K562 (cell line): ENCODE measurements around the gene ATP6V1F. TPM values are rescaled to one million over a fixed set of nuclear protein-coding genes. Genes with fewer than 3 reads are reported as not detected.
A peak's percentile ranks its signal among the peaks of the same experiment; 100 is the strongest.

Source experiments
- PTTG1 ChIP-seq: fragments of 450-650 bp; IDR thresholded peaks from 2 replicates; pipeline ENCODE4 v1.6.1; 2016; ENCODE audit warnings: low read depth, mild to moderate bottlenecking, missing genetic modification characterization, missing compliant biosample characterization
- RBM25 ChIP-seq: fragments of 200-400 bp; formaldehyde crosslinking; IDR thresholded peaks from 2 replicates; pipeline ENCODE4 v1.6.1; 2018; ENCODE audit warnings: low read length, low read depth, moderate library complexity; ENCODE audit not compliant: severe bottlenecking
- SIRT6 ChIP-seq: IDR thresholded peaks from one replicate; pipeline ENCODE4 v1.6.1; 2012; ENCODE audit warnings: low read depth, mild to moderate bottlenecking, control low read depth, inconsistent platforms, low read length, moderate library complexity
- SMAD4 ChIP-seq: fragments of 250-450 bp; sonication (Bioruptor Pico); conservative IDR thresholded peaks from 2 replicates; pipeline ENCODE4 v1.8.0; 2021; ENCODE audit warnings: inconsistent platforms, mild to moderate bottlenecking, moderate library complexity
- TOE1 ChIP-seq, 2 experiments: fragments of 450-650 bp in 1 of 2; sonication (generic) in 1 of 2; formaldehyde crosslinking in 1 of 2; IDR thresholded peaks; 2 replicates each; pipeline versions ENCODE4 v1.7.1 to v1.8.0; 2016 to 2022; ENCODE audit warnings: borderline replicate concordance in 2 of 2, mild to moderate bottlenecking in 2 of 2, antibody characterized with exemption in 1 of 2, inconsistent platforms in 1 of 2, low read depth in 1 of 2, missing genetic modification reagents in 1 of 2, moderate library complexity in 1 of 2
- ZFPM2 ChIP-seq: fragments of 250-450 bp; sonication (Bioruptor Pico); IDR thresholded peaks from 2 replicates; pipeline ENCODE4 v1.5.1; 2022; ENCODE audit warnings: mild to moderate bottlenecking
- ZNF324 ChIP-seq: fragments of 250-450 bp; sonication (Bioruptor Pico); IDR thresholded peaks from 2 replicates; pipeline ENCODE4 v1.4.0; 2020; ENCODE audit warnings: mild to moderate bottlenecking
- polyA plus RNA-seq, 8 experiments: library from polyadenylated mRNA; depleted of rRNA in 4 of 8; stranded (reverse) in 5 of 8; unstranded in 3 of 8; fragments of >200 nt; fragmentation: Nextera tagmentation in 2 of 8; fragmentation: Illumina TruSeq in 1 of 8; extraction: Ambion mirVana in 2 of 8; extraction: Trizol in 1 of 8; gene quantifications; 2 replicates each; pipeline versions ENCODE4 v1.2.1 to v1.2.3, GENCODE V29; 2011 to 2014; ENCODE audit warnings: inconsistent platforms in 1 of 8, missing spikeins in 1 of 8
- total RNA-seq, 7 experiments: library from RNA; depleted of rRNA in 6 of 7; stranded (reverse); fragments of >200 nt in 6 of 7; fragmentation: Illumina TruSeq in 2 of 7; extraction: Trizol in 2 of 7; gene quantifications; 2 replicates each; pipeline versions ENCODE4 v1.2.1 to v1.2.3, GENCODE V29; 2011 to 2021; ENCODE audit warnings: low replicate concordance in 1 of 7
- TF ChIP-seq, protein P1 (sequence below): fragments of 450-650 bp; IDR thresholded peaks from one replicate; pipeline ENCODE4 v1.6.1; 2018; ENCODE audit warnings: mild to moderate bottlenecking, moderate library complexity; ENCODE audit not compliant: partially characterized antibody
- TF ChIP-seq, protein P2 (sequence below): fragments of 250-450 bp; sonication (Bioruptor Pico); IDR thresholded peaks from 2 replicates; pipeline ENCODE4 v1.5.0; 2021
- TF ChIP-seq, protein P3 (sequence below): fragments of 450-650 bp; IDR thresholded peaks from 2 replicates; pipeline ENCODE4 v1.6.1; 2016
- TF ChIP-seq, protein P4 (sequence below): fragments of 200-800 bp; sonication (Bioruptor generic); IDR thresholded peaks from 2 replicates; pipeline ENCODE4 v1.6.1; 2017; ENCODE audit warnings: missing genetic modification characterization, missing compliant biosample characterization
- TF ChIP-seq, protein P5 (sequence below), 3 experiments: fragments of 200-800 bp in 1 of 3; sonication (Bioruptor generic) in 1 of 3; sonication (generic) in 1 of 3; formaldehyde crosslinking in 1 of 3; IDR thresholded peaks; 2 replicates each; pipeline versions ENCODE4 v1.6.1 to v1.8.0; 2016 to 2022; ENCODE audit warnings: mild to moderate bottlenecking in 2 of 3, missing compliant biosample characterization in 2 of 3, missing genetic modification characterization in 2 of 3, missing genetic modification reagents in 1 of 3
- TF ChIP-seq, protein P6 (sequence below): fragments of 450-650 bp; IDR thresholded peaks from 2 replicates; pipeline ENCODE4 v1.6.1; 2017; ENCODE audit warnings: antibody characterized with exemption, mild to moderate bottlenecking

Gene ATP6V1F
- total and polyA plus RNA-seq, 9 of the 15 experiments (the other 6 are each of a cell fraction or from before 2014, with no cell fraction given) = 206 to 1,123 (median 542) TPM

DNA sequence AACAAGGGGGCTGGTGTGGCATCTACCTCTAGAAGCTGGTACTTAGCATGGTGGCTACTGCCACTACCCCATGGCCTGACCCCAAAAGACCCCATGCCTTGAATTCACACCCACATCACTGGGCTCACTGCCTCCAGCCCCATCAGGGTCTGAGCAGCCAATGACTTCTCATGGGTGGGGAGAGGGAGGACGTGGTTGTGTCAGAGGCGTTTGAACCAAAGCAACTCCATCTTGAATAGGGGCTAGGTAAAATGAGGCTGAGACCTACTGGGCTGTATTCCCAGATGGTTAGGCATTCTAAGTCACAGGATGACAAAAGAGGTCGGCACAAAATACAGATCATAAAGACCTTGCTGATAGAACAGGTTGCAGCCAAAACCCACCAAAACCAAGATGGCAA lies 32.7 kb downstream of the ATP6V1F start (continued):
- TF ChIP-seq TOE1 (IDR thresholded peaks at IDR 0.05; ENCODE audit: borderline replicate concordance) = no peak
- no peak for TF ChIP-seq TOE1 (CRISPR knock-in tag; IDR thresholded peaks at IDR 0.05; ENCODE audit: borderline replicate concordance, low read depth)
- TF ChIP-seq, protein P1, sequence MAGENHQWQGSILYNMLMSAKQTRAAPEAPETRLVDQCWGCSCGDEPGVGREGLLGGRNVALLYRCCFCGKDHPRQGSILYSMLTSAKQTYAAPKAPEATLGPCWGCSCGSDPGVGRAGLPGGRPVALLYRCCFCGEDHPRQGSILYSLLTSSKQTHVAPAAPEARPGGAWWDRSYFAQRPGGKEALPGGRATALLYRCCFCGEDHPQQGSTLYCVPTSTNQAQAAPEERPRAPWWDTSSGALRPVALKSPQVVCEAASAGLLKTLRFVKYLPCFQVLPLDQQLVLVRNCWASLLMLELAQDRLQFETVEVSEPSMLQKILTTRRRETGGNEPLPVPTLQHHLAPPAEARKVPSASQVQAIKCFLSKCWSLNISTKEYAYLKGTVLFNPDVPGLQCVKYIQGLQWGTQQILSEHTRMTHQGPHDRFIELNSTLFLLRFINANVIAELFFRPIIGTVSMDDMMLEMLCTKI = no peak
- TF ChIP-seq, protein P2, sequence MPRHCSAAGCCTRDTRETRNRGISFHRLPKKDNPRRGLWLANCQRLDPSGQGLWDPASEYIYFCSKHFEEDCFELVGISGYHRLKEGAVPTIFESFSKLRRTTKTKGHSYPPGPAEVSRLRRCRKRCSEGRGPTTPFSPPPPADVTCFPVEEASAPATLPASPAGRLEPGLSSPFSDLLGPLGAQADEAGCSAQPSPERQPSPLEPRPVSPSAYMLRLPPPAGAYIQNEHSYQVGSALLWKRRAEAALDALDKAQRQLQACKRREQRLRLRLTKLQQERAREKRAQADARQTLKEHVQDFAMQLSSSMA (CRISPR knock-in tag) = no peak
- TF ChIP-seq ZFPM2 (CRISPR knock-in tag) = no peak
- TF ChIP-seq, protein P3, sequence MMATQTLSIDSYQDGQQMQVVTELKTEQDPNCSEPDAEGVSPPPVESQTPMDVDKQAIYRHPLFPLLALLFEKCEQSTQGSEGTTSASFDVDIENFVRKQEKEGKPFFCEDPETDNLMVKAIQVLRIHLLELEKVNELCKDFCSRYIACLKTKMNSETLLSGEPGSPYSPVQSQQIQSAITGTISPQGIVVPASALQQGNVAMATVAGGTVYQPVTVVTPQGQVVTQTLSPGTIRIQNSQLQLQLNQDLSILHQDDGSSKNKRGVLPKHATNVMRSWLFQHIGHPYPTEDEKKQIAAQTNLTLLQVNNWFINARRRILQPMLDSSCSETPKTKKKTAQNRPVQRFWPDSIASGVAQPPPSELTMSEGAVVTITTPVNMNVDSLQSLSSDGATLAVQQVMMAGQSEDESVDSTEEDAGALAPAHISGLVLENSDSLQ = no peak
- TF ChIP-seq, protein P4, sequence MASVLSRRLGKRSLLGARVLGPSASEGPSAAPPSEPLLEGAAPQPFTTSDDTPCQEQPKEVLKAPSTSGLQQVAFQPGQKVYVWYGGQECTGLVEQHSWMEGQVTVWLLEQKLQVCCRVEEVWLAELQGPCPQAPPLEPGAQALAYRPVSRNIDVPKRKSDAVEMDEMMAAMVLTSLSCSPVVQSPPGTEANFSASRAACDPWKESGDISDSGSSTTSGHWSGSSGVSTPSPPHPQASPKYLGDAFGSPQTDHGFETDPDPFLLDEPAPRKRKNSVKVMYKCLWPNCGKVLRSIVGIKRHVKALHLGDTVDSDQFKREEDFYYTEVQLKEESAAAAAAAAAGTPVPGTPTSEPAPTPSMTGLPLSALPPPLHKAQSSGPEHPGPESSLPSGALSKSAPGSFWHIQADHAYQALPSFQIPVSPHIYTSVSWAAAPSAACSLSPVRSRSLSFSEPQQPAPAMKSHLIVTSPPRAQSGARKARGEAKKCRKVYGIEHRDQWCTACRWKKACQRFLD = 0 out of 2 replicates have a peak, but pooled peaks have one; percentile 27
- TF ChIP-seq RBM25 = no peak
- no peak for TF ChIP-seq ZNF324 (CRISPR knock-in tag)
- no peak for TF ChIP-seq SIRT6
- TF ChIP-seq, protein P5, sequence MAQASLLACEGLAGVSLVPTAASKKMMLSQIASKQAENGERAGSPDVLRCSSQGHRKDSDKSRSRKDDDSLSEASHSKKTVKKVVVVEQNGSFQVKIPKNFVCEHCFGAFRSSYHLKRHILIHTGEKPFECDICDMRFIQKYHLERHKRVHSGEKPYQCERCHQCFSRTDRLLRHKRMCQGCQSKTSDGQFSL (CRISPR knock-in tag; IDR thresholded peaks at IDR 0.05) = no peak
- TF ChIP-seq, protein P5 (tag; IDR thresholded peaks at IDR 0.05) = no peak
- peak; percentile 62; the same call in 1 of the 2 replicates for TF ChIP-seq PTTG1 (tag)
- TF ChIP-seq SMAD4 (CRISPR knock-in tag) = 0 out of 2 replicates have a peak, but pooled peaks have one; percentile 21
- TF ChIP-seq, protein P6, sequence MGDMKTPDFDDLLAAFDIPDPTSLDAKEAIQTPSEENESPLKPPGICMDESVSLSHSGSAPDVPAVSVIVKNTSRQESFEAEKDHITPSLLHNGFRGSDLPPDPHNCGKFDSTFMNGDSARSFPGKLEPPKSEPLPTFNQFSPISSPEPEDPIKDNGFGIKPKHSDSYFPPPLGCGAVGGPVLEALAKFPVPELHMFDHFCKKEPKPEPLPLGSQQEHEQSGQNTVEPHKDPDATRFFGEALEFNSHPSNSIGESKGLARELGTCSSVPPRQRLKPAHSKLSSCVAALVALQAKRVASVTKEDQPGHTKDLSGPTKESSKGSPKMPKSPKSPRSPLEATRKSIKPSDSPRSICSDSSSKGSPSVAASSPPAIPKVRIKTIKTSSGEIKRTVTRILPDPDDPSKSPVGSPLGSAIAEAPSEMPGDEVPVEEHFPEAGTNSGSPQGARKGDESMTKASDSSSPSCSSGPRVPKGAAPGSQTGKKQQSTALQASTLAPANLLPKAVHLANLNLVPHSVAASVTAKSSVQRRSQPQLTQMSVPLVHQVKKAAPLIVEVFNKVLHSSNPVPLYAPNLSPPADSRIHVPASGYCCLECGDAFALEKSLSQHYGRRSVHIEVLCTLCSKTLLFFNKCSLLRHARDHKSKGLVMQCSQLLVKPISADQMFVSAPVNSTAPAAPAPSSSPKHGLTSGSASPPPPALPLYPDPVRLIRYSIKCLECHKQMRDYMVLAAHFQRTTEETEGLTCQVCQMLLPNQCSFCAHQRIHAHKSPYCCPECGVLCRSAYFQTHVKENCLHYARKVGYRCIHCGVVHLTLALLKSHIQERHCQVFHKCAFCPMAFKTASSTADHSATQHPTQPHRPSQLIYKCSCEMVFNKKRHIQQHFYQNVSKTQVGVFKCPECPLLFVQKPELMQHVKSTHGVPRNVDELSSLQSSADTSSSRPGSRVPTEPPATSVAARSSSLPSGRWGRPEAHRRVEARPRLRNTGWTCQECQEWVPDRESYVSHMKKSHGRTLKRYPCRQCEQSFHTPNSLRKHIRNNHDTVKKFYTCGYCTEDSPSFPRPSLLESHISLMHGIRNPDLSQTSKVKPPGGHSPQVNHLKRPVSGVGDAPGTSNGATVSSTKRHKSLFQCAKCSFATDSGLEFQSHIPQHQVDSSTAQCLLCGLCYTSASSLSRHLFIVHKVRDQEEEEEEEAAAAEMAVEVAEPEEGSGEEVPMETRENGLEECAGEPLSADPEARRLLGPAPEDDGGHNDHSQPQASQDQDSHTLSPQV = no peak
